Daoy (cell line): ENCODE measurements around the gene FBXW12. TPM values are rescaled to one million over a fixed set of nuclear protein-coding genes. Genes with fewer than 3 reads are reported as not detected.

Source experiments
- DNase-seq: peaks from one replicate; pipeline ENCODE4 v3.0.0-alpha.2; 2015; ENCODE audit warnings: low read depth
- total RNA-seq: library from RNA; depleted of rRNA; stranded (reverse); fragments of >200 nt; shearing (Covaris generic); gene quantifications from 2 replicates; pipeline ENCODE4 v1.2.3, GENCODE V29; 2014

The FBXW12 gene
- total RNA-seq, 1 experiment from 2014 or later: not detected

DNA sequence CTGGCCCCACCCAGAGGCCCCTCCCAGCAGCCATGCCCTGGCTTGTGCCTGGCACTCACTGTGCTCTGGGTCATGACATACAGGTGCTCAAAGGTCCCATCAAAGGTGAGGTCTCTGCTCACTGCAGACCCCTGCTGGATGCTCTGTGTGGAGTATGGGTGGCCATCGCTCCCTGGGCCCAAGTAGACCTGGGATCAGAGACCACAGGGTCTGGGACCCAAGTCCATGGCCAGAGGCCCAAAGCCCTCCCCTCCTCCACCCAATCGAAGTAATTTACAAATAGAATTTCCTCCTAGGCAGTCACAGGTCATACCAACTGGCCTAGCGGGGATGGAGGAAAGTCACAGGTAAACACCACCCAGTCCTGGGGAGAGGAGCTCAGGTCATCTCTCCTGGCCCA is 50.3 kb downstream of the FBXW12 start:
- no peak for DNase-seq

DNA sequence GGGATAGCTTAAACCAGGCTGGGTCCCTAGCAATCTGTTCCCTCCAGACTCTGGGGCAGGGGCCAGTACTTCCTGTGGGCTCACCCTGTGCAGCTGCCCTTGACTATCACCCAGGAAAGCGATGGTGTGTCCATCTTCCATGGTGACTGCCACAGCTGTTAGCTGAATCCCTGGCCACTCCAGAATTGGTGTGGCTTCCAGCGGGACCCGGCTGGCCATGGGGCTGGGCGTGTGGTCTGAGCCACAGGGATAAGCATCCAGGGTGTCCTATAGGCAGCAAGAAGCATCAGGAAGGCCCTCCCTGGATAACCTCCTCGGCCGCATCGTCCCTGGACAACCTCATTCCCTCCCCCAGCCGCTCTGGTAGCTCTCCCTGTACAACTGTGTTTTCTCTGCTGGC is 50.7 kb downstream of the FBXW12 start:
- DNase-seq: no peak

DNA sequence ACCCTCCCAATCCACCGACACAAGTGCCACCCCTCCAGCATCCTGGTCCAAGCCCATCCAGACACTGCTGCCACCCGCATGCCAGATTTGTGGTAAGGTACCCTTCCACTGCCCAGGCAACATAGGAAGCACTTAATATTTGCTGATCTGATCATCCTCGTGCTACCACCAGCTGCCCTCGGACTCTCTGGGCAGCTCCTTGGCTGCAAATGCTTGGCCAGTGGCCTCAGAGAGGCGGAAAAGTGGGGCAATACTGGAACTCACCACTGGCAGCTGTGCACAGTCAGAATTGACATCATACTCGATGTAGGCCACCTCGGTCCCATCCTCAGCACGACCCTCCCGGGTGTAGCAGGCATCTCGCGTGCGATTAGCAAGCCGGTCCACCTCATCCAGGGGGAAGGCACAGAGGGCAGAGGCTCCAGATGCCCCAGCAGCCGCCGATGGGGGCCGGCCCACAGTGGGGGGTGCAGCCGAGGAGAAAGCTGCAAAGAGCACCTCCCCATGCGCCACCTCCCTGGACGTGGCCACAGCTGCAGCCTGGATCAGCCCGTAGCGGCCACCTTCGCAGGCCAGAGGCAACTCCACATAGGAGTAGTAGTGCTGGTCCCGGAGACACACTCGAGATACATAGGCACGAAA is 51.3 kb downstream of the FBXW12 start:
- DNase-seq: no peak

DNA sequence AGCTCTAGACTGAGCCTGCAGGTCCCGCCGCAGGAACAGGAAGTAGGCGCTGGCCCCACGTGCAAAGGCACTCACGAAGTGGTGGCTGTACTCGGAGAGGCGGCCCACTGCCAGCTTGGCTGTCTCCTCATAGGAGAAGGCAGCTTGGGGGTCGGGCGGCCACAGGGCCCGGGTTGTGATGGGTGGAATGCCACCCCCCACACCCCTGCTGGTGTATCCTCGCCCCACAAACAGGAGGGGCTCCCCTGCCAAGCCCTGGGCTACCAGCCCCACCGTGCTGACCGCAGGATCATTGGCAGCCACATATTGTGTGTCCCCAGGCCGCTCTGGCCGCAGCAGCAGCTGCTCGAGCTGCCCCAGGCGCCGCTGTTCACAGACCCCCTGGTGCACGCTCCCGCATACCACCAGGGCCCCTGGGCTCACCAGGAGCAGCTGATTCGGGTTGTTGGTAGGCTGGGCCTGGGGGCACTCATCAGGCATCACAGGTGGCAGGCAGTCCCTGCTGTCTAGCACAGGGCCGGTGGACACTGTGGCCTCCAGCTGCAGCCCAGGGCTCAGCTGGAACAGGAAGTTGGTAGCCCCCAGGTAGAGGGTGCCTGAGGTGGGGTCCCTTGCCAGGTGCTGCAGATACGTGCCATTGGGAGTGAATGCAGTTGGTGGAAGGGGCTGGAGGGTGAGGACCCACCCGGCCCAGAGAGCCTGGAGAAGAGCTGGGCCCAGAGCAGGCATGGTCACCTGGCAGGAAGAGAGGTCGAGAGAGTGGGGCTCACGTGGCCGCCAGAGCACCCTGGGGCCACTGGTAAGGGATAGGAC is 52.1 kb downstream of the FBXW12 start:
- DNase-seq: no peak

DNA sequence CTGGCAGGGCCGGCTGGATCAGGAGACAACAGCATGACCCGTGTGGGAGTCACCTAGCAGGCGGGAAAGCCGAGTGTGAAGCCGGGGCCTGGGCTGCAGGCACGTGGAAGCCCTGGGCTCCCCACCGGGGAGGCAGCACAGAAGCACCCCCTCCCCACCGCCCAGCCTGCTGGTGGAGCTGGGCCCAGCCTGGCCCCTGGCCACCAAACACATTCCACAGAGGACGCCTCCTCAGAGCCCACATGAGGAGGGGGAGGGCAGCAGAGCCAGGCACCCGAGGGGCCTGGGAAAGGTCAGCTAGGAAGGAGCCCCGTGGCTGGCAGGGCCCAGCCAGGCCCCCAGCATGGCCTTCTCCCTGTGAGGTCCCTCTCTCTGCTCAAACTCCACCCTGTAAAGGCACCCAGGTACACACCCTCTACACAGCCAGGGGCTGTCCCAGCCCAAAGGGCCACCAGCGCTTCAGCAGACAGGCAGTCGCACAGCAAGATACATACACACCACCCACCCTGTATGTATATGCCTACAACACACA is 53.3 kb downstream of the FBXW12 start:
- no peak for DNase-seq

DNA sequence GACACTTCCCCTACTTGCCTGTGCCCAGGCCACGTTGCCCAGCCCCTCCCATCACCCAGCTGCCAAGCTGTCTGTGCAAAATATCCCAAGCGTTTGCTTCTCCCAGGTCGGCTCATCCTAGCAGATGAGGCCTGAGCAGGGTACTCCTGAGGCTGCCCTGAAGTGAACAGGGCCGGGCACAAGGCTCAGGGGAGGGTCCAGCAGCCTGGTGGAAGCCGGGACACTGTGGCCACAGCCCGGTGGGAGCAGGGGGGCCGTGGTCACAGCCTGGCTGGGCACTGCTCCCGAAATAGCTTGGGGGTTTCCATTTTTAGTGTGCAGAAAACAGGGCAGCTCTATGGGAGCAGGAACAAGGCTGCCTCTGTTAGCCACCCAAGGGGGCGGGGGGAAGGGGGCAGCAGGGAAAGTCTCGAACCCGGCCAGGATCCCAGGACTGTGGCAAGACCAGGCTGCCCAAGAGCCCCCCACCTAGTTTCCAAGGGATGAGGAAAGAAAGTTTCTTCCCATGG is 54.4 kb downstream of the FBXW12 start:
- DNase-seq: no peak

DNA sequence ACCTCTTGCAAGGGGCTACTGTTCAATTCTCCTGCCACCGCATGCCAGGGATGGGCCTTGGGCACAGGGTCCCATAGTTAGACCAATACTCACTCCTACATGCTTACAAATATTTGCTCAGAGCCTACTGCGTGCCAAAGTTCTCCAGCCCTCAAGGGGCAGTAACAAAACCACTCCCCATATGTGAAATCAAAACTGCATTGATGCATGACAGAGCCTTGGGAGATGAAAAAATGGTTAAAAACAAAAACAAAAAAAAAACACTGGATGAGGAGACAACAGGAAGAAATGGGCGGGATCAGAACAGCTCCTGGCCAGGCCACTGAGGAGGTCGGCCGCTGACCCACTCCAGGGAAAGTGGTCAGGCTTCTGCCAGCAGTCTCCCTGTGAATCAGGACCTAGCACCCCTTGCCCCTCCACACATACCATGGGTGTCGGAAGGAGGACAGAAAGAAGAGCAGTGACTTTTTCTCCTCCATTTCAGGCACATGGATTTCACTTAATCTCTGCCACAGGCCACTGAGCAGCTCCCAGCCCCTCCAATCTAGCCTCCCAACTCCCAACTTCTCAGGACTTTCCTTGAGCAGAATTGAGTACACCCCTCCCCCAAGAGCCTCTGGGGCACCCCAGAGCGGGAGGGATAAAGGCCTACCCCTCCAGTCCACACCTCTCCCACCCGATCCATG is 55.1 kb downstream of the FBXW12 start:
- no peak for DNase-seq

DNA sequence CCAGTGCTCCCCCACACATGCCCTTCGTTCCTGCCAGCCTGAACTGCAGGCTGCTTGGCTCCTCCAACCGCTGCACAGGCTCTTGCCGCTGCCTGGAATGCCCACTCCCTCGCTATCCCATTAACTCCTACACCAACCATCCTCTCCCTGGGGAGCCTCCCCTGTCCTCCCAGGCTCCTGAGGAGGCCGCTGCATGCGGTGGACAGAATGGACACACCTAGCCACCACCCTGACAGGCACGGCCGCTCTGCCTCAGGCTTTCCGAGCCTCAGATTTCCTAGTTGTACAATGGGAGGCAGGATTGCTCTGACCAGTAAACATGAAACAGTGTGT is 55.6 kb downstream of the FBXW12 start:
- DNase-seq: no peak

DNA sequence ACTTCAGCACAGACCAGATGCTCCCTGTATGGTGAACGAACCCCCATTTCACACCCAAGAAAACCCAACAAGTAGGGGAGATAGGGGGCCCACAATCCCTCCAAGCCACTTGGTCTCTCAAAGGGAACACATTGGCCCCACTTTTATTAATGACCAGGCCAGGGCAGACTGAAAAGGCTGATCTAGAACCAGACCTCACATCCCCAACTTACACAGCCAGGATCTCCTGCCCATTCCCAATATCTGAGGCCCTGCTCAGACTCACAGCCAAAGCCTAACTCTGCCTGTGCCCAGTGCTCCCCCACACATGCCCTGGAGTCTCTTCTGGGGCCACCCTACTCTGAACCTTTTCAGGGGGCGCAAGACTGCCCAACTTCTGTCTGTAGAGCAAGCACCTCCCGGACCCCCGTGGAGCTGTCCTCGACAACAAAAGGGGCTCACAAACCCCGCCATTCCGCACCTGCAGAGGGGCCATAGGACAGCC is 56.1 kb downstream of the FBXW12 start:
- DNase-seq: no peak

DNA sequence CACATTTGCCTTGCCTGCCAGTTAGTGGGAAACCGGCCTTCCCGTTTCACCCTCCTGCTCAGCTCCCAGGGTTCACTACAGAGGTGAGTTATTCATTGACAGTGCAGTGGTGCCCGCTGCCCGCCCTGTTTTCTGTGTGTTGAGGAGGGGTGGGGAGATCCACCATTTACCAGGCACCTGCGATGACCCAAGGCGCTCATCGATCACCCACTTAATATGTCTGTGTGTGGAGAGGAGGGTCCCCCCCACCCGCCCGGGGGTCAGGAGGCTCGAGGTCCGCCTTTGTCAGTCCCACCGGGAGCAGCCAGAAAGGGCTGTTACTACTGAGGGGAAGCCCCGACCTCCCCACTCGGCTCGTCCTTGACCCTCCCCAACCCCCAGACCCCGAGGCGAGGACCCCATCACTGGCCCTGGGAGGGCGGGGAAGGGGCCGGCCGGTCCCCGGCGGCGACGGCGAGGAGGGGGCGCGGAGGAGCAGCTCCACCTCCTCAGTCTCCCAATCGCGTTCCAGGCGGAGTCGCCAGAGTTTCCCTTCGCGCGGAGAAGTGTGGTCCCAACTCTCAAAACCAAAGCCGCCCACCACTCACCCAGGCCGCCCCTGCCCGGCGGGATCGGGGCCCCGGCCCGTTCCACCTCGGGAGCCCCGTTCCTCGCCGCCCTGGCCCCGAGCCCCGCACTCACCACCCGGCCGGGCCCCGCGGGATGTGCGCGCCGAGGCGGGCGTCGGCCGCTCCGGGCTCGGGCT is 56.7 kb downstream of the FBXW12 start:
- DNase-seq: peak; percentile 35

DNA sequence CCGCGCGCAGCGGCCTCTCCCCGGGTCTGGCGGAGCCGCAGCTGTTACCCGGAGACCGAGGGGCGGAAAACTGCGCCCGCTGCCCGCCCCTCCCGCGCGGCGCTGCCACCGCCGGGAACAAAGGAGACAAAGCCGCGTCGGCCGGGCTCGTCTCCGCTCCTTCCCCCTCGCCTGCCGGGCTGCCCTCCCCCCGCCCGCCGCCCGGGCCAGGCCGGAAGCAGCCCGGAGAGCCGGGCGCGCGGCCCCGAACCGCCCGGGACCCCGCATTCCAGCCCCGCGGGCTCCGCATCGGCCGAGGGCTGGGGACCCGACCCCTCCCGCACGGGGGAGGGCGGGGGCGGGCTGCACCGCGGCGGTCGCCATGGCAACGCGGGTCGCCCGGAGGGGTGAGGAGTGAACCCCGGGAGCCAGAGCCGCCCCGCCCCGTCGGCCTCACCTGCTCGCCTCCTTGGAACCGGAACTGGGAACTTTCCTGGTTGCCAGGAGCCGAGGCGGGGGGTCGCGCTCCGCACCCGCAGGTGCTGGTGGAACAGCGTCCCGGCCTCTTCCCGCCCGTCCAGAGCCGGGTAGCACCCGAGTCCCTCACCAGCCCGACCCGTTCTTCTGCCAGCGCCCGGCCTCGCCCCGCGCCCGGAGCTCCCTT is 57.4 kb downstream of the FBXW12 start:
- DNase-seq: peak; percentile 57

DNA sequence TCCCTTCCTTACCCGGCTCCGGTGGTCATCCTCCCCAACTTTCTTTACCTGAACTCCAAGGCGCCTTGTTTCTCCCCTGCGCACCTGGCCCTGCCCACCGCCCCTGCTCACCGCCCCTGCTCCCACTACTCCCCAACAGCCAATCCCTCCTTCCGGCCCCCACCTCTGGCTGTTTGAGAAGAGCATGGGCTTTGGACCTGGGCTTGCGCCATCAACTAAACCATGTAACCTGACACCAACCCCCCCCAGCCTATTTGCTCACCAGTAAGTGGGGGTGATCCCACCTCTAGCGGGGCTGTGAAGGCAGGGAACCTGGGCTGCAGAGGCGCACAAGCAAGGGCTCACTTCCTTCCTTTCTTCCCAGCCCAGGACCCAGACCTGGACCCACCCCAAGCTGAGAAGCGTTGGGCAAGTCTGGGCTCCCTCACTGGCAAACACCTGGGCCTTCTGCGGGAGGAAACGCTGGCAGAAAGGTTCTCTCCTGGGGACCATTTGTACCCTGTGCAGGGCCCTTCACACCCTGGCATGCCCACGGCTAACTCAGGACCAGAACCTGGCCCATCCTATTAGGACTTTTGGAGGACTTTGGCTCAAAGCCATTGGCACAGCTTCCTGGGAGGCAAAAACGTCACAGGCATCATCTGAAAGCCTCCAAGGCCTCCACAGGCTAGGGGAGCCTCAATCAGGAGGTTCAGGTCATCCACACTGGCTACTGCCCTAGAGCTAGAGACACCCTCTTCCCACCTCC is 58.1 kb downstream of the FBXW12 start, which contains the start of gene PLXNB1:
PLXNB1 (minus strand) TSS at position 127 of the 748 bp plus-strand sequence. CDS start 5,475 bp downstream, outside the sequence.
- DNase-seq: peak; percentile 68

DNA sequence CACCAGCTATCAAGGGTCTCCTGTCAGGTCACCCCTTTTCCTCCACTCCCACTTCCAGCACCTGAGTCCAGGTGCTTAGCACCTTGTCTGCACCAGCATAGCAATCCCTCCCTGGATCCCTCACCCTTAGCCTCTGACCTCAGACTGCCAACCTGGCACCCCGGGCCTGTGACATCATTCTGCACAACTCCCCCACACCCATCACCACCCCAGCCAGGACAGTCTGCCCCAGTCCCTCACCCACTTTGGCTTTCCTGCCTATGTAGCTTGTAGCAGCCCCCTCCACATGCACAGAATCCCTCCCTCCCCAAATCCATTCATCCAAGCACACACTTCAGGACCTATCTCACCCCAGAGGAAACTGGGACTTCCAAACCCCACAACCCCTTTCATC is 58.7 kb downstream of the FBXW12 start:
- DNase-seq: no peak

DNA sequence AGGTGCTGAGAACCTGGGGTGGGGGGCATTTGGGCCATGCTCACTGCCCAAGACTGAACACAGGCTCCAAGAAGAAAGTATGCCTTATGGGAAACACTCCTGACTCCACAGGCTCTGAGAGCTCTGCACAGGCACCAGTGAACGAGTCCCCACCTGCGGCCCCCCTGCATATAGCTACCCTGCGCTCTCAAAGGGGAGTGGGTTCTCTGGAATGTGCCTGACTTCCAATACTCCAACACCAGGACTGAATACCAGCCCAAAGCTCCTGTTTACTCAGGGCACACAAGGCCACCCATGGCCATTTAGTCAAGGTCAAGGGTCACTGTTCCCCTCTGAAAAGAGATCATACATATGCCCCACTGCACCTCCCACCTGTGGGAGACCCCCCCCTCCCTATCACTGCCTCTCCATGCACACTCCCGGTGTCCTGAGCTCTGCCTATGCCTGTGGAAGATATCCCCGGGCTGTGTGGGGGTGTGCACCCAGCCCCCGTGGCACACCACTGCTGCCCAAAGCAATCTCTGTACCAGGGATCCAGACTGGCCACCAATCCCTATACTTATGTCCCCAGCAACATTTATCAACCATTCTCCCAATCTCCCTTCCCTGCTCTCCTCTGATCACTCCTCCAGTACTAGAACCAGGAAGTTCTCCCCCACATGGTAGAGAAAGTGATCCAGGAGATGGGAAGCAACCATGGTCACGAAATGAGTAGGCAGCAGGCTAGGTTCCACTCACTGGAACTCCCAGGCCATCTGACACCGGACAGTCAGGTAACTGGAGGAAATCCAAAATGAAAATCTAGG is 59.4 kb downstream of the FBXW12 start:
- no peak for DNase-seq

DNA sequence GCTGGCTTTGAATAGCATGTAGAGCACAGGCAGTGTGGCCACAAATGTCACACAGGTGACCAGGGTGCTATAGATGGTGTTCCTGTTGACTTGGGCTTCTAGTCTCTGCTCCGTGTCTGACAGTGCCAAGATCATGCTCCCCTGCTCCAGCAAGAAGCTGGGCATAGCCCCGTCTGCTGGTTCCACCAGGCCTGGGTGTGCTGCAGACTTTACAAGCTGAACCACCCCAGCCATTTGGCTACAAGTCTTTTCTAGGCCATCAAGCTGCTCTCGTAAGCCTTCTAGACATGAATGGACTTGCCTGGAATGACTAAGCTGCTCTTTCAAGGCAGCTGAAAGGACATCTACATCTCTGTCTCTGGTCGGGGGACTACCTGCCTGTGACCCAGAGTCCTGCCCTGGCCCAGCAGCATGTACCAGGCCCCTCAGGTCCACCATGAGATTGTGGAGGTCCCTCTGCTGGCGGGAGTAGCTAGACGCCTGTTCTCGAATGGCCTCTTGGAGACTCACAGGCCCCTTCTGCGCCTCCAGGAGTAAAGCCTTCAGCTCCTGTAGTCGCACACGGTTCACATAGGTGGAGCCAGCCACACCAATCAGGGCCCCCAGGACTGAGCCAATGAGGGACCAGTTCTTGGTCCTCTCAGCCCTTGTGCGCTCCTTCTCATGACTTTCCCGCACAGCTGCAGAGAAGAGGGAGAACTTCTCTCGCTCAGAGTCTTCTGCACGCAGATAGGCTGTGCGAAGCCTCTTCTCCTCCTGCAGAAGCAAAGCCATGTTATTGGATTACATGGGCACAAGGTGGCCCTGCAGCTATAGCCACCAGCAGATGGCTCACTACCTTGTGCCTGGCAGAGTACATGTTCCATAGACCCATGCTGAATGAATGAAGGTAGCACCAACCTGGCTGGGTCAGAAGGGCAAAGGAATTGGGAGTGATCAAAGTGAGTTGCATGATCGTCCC is 60.7 kb downstream of the FBXW12 start:
- DNase-seq: no peak

DNA sequence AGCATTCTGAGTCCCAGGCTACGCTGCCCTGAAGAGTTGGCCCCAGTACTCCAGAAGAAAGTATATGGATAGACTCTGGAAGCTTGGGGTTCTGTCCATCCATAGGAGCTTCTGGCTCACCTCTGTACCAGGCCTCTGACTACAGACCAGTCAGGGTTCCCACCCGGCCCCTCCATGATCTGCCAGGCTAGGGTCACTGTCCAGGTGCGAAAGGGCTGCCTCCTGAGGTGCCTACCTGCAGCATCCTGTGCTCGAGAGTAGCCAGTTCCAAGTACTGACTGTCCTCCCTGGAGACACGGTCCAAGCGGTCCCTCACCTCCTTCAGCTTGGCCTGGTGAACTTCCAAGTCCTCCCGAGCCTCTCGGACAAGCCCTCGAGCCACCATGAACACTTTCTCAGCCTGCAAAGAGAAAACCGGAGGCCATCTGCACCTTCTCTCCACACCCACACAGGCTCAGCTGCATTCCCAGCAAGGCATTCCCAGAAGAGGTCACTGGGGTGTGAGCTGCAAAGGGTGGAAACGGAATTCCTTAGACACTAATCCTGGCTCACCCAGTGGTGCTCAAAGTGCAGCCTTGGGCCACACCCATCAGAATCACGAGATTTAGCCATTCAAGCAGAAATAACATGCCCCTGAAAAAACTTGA is 61.6 kb downstream of the FBXW12 start:
- no peak for DNase-seq

DNA sequence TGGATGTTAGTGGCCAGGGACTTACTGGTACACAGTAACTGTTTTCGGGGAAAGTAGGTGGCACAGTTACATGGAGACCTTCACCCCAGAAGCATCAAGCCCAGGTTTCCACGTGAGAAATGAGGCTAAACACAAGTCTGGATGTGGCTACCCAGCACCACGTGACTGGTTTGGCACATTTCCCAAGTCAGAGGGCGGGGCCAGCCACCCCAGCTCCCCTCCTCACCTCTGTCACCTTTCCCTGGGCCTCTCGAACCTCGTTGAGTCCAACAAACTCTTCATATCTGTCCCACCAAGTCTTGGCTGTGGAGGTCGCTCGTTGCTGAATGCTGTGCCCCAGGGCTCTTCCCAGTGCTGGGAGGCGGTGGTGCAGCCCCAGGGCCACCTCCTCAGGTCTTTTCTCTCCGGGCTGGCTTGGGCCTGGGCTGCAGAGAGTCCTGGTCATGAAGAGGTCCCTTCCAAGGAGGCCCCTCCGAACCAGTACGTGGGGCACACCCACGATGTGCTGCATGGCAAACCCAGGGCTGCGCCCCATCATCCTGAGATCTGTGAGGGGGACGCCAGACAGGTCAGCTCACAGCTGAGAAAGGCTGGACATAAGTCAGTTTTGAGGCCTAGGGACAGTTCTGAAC is 62.7 kb downstream of the FBXW12 start:
- DNase-seq: no peak
